GM12864 (cell line): ENCODE results near the gene PREP.

Source experiments
- DNase-seq: peaks from one replicate; pipeline ENCODE4 v3.0.0-alpha.2; 2011; ENCODE audit warnings: low read depth
- H3K4me3 ChIP-seq: 2 replicates; pipeline ENCODE4 v1.5.1; 2011; ENCODE audit warnings: mild to moderate bottlenecking, low read depth, low read length, control low read depth
- CTCF ChIP-seq: IDR thresholded peaks from 2 replicates; pipeline ENCODE4 v1.5.1; 2011; ENCODE audit warnings: low read depth, mild to moderate bottlenecking, moderate library complexity, low read length, control low read depth, inconsistent platforms; ENCODE audit errors: missing control alignments

PREP gene

GRCh38 chr6:105369145-105369544 lies 33.7 kb downstream of the PREP start:
- H3K4me3 ChIP-seq, result no peak overlapping the region
- TF ChIP-seq CTCF, result no peak
- DNase-seq, result no peak

- no peak for TF ChIP-seq CTCF
- no peak for DNase-seq
- H3K4me3 ChIP-seq, result no peak overlapping the region
These were observed 38.6 kb downstream of the PREP start for GRCh38 chr6:105364243-105364642.

- H3K4me3 ChIP-seq, result no peak overlapping the region
- TF ChIP-seq CTCF, result no peak
- no peak for DNase-seq
These were observed 39.7 kb downstream of the PREP start for GRCh38 chr6:105363100-105363754.

- no peak for TF ChIP-seq CTCF
- H3K4me3 ChIP-seq, result no peak overlapping the region
- no peak for DNase-seq
These were observed 43.2 kb downstream of the PREP start for GRCh38 chr6:105359419-105360370.

GRCh38 chr6:105357165-105357564 lies 45.7 kb downstream of the PREP start:
- H3K4me3 ChIP-seq, result no peak overlapping the region
- DNase-seq, result no peak
- no peak for TF ChIP-seq CTCF

- TF ChIP-seq CTCF, result no peak
- H3K4me3 ChIP-seq, result no peak overlapping the region
- no peak for DNase-seq
These were observed 50.8 kb downstream of the PREP start for GRCh38 chr6:105352037-105352617.
